Naive thymus-derived CD8-positive, alpha-beta T cell (primary cell): Measurements from ENCODE around the gene GRIFIN. TPM values are rescaled to one million over a fixed set of nuclear protein-coding genes. Genes with fewer than 3 reads are reported as not detected.

ENCODE experiments used
- ATAC-seq, 2 donors: fragments of 150-1000 bp; cut with Tn5 transposase in 1 of 2; sonication (Bioruptor Pico), chemical (Tn5 transposase) in 1 of 2; 1 replicate in 1 of 2; 2 replicates in 1 of 2; pipeline ENCODE4 v1.10.0; 2021; ENCODE audit warnings: mild to moderate bottlenecking in 2 of 2, moderate library complexity in 2 of 2
- POLR2A ChIA-PET: fragments of 350-600 bp; sonication (Branson Sonifier 250); formaldehyde crosslinking; loops from one replicate; lab custom pipeline; 2021; ENCODE audit warnings: antibody characterized with exemption; lab: Charles Lee
- DNase-seq, 10 donors: peaks; one replicate each; pipeline versions ENCODE4 v3.0.0 to v3.0.0-alpha.2; 2020 to 2022
- H3K27ac Mint-ChIP-seq, 10 donors: one replicate each; pipeline ENCODE4 v1.8.0; 2020 to 2022; ENCODE audit warnings: mild to moderate bottlenecking in 10 of 10, mixed read lengths in 10 of 10, moderate library complexity in 4 of 10, inconsistent platforms in 1 of 10
- H3K27me3 Mint-ChIP-seq, 5 donors: one replicate each; pipeline ENCODE4 v1.8.0; 2021 to 2022; ENCODE audit warnings: mixed read lengths in 5 of 5
- H3K36me3 Mint-ChIP-seq, 3 donors: one replicate each; pipeline ENCODE4 v1.8.0; 2020 to 2022; ENCODE audit warnings: mixed read lengths in 3 of 3, mild to moderate bottlenecking in 2 of 3, inconsistent platforms in 1 of 3
- H3K4me1 Mint-ChIP-seq, 4 donors: one replicate each; pipeline ENCODE4 v1.8.0; 2021 to 2022; ENCODE audit warnings: mixed read lengths in 4 of 4
- H3K4me3 Mint-ChIP-seq, 10 donors: one replicate each; pipeline ENCODE4 v1.8.0; 2020 to 2022; ENCODE audit warnings: mild to moderate bottlenecking in 10 of 10, mixed read lengths in 10 of 10, moderate library complexity in 6 of 10, inconsistent platforms in 1 of 10
- H3K9me3 Mint-ChIP-seq, 9 donors: one replicate each; pipeline ENCODE4 v1.8.0; 2020 to 2022; ENCODE audit warnings: mixed read lengths in 9 of 9, mild to moderate bottlenecking in 3 of 9, inconsistent platforms in 1 of 9, moderate library complexity in 1 of 9
- polyA plus RNA-seq, 3 donors: library from polyadenylated mRNA; unstranded; fragments of 300-500 nt; fragmentation: Illumina TruSeq; gene quantifications; one replicate each; pipeline ENCODE4 v1.2.3, GENCODE V29; 2021
- total RNA-seq, 8 experiments: library from RNA in 2 of 8; stranded (reverse) in 2 of 8; gene quantifications; one replicate each; pipeline ENCODE4 v1.2.3 and lab custom pipeline; 2021 to 2026

The GRIFIN gene
- total and polyA plus RNA-seq, 5 experiments from 2014 or later, result not detected

DNA sequence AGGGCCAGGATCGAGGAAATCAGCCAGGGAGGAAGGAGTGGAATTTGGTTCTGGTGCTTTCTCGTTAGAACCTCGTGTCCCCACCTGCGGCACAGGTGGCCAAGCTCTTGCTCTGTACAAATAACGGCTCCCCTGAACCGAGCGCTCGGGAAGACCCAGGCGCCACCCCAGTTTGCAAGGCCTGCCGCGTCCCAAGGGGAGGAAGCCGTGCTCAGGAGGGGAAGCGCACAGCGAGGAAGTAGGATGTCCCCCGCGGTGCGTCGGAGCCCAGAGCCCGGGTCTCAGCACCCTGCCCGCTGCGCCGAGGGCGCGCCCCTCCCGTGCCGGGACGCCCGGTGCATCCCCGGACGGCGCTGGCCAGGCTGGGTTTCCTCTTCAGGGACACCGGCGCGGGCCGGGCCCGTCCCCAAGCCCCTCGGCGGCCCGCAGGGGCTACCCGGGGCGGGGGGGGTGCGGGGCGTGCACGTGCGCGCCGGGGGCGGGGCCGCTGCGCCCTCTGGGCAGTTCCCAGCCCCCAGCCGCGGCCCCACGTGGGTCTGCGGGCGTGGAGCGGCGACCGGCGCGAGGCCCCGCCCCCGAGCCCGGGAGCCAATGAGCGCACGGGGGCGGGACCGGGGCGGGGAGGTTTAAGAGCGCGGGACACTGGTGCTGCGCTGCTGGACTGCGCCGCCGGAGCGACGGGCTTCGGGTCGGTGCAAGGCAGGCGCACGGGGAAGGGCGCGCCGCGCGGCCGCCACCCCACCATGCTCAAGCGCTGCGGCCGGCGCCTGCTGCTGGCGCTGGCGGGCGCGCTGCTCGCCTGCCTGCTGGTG lies 43.1 kb upstream of the GRIFIN start, which contains the start of gene LFNG:
Gene LFNG, plus strand, starts transcription at position 656 of the 812 bp plus-strand sequence. Its CDS starts 88 bp downstream, at position 744.
- Mint-ChIP-seq H3K4me3 (peak within 1 kb of the TSS; percentile 91 to 99 (median 97)), H3K4me1 (peaks cover 19 to 46% (median 39%) of the 10 kb centered on the region in 4 donors), H3K27me3 (no peaks in the 10 kb centered on the region), H3K9me3 (no peaks in the 10 kb centered on the region), H3K27ac (peak within 1 kb of the TSS; percentile 45 to 97 (median 91)), H3K36me3 (peaks cover 4 to 17% (median 10%) of the 10 kb centered on the region in 3 donors)
- ATAC-seq, result peak; percentile 72 to 75
- peak; percentile 59 to 91 (median 82) for DNase-seq
- POLR2A ChIA-PET, result interaction anchor here (0.6 to 22.8 kb wide), 6 partner anchors 5 to 177 kb away, joined by 3 to 821 read pairs (median 6); partner anchors contain the start of genes GRIFIN and LFNG

DNA sequence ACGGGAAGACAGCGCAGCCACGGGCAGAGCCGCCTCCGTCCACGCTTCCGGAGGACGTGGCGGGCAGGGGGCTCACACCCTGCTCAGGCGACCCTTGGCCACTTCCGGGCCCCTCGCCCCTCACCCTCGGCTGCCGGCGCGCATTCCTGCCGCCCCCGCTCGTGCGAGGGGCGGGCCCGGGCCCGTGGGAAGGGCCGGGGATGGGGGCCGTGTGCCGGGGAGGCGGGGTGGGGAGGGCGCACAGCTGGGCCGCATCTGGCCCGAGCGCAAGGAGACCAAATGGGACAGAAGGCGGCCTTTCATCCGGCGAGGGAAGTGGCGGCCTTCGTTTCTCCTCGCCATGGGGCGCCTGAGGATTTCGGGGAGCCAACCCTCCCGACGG lies 42.5 kb upstream of the GRIFIN start:
- DNase-seq (no peak), ATAC-seq (no peak)
- Mint-ChIP-seq H3K27me3 (no peaks in the 10 kb centered on the region), H3K9me3 (no peaks in the 10 kb centered on the region), H3K4me1 (peaks cover 19 to 40% (median 36%) of the 10 kb centered on the region in 4 donors), H3K27ac (peak overlapping the region in 8 of 10 donors; percentile 60 to 91 (median 86)), H3K36me3 (peaks cover 4 to 17% (median 10%) of the 10 kb centered on the region in 3 donors), H3K4me3 (peak overlapping the region; percentile 72 to 91 (median 82))
- POLR2A ChIA-PET, result interaction anchor here (0.6 to 22.8 kb wide), 4 partner anchors 5 to 178 kb away, joined by 3 to 821 read pairs (median 414); partner anchors contain the start of gene LFNG

GRCh38 chr7:2517678-2518507 lies 41.7 kb upstream of the GRIFIN start:
- H3K4me1 Mint-ChIP-seq, result peaks cover 22 to 40% (median 37%) of the 10 kb centered on the region in 4 donors
- ATAC-seq, result no peak
- peak overlapping the region; percentile 19 to 91 (median 85) for H3K27ac Mint-ChIP-seq
- H3K36me3 Mint-ChIP-seq, result peaks cover 4 to 14% (median 8%) of the 10 kb centered on the region in 3 donors
- no peaks in the 10 kb centered on the region for H3K9me3 Mint-ChIP-seq
- peak overlapping the region; percentile 69 to 91 (median 82) for H3K4me3 Mint-ChIP-seq
- H3K27me3 Mint-ChIP-seq, result no peaks in the 10 kb centered on the region
- POLR2A ChIA-PET, result interaction anchor here (0.6 to 22.8 kb wide), 4 partner anchors 6 to 40 kb away, joined by 3 to 821 read pairs (median 414); partner anchors contain the start of gene LFNG
- DNase-seq, result no peak

DNA sequence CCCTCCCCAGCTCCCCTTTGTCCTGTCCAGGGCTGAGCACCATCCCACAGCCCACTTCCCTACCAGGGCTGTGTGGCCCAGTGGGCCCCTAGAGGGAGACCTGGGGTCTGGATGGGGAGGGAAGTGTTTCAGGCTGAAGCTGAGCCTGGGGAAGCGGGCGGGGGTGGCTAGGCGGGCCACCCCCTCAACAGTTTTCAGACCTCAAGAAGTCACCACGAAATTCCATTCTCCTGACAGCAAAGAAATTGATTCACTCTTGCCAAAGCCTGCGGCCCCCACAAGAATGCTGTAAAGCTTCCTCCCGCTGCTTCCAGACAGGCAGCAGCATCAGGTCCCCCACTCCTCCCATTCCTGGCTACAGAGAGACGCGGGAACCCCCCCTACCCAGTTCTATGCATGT lies 40.8 kb upstream of the GRIFIN start:
- H3K36me3 Mint-ChIP-seq, result peaks cover 4 to 9% (median 5%) of the 10 kb centered on the region in 3 donors
- no peaks in the 10 kb centered on the region for H3K27me3 Mint-ChIP-seq
- no peak overlapping the region for H3K4me3 Mint-ChIP-seq
- ATAC-seq (no peak), DNase-seq (no peak)
- POLR2A ChIA-PET, result interaction anchor here (0.6 to 22.8 kb wide), 3 partner anchors 5 to 41 kb away, joined by 3 to 821 read pairs (median 821); partner anchors contain the start of gene LFNG
- peaks cover 27 to 42% (median 39%) of the 10 kb centered on the region in 4 donors for H3K4me1 Mint-ChIP-seq
- no peaks in the 10 kb centered on the region for H3K9me3 Mint-ChIP-seq
- H3K27ac Mint-ChIP-seq, result peak overlapping the region in 5 of 10 donors; percentile 19 to 87 (median 61)

- no peaks in the 10 kb centered on the region for H3K27me3 Mint-ChIP-seq
- peaks cover 27 to 43% (median 42%) of the 10 kb centered on the region in 4 donors for H3K4me1 Mint-ChIP-seq
- peaks cover 0 to 4% (median 4%) of the 10 kb centered on the region in 3 donors for H3K36me3 Mint-ChIP-seq
- DNase-seq (peak in 1 of 10 donors; percentile 1), ATAC-seq (no peak)
- no peak overlapping the region for H3K4me3 Mint-ChIP-seq
- H3K9me3 Mint-ChIP-seq, result no peaks in the 10 kb centered on the region
- POLR2A ChIA-PET, result interaction anchor here (15.4 to 22.8 kb wide), 2 partner anchors 4 to 8 kb away, joined by 821 read pairs; partner anchors contain the start of gene LFNG
- H3K27ac Mint-ChIP-seq, result no peak overlapping the region
Observed at GRCh38 chr7:2516194-2516555, 40.0 kb upstream of the GRIFIN start.

DNA sequence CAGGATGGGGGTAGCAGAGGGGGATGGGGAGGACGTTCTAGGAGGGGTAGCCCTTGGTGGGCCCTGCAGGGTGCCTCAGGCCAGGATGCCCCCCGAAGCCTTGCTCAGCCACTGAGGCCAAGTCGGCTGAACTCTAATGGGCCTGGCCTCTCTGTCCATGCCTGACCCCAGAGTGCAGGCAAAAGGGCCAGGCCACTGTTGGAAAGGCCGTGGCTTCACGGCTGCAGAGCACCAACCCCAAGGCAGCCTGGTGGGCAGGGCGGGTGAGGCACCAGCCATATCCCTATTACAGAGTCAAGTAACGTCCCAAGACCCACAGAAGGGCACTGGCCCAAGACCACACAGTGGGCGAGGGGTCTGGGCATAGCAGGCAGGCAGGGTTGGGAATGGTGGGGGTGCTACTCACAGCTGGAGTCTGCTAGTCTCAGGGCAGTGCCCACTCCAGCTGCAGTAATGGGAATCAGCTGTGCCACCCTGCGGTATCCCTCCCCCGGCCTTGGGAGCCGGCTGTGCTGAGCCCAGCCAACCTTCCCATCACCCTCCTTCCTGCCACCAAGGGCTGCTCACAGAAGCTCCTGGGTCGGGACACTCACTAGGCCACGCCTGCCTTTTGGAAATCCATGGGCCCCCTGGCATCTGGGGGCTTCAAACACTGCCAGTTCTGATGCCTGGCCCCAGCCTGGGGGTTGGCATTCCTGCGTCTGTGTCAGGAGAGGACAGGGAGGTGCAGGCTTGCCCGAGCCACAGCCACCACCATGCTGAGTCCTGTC lies 39.4 kb upstream of the GRIFIN start:
- POLR2A ChIA-PET, result interaction anchor here (22.8 kb wide), 1 partner anchor 8 kb away, joined by 821 read pairs; the partner anchor contains the start of gene LFNG
- DNase-seq, result peak in 1 of 10 donors; percentile 3
- Mint-ChIP-seq H3K9me3 (no peaks in the 10 kb centered on the region), H3K27ac (no peak overlapping the region), H3K27me3 (no peaks in the 10 kb centered on the region), H3K4me1 (peaks cover 27 to 47% (median 47%) of the 10 kb centered on the region in 4 donors), H3K4me3 (peak overlapping the region in 1 of 10 donors; percentile 2), H3K36me3 (peaks cover 0 to 3% (median under 1%) of the 10 kb centered on the region in 3 donors)
- ATAC-seq, result no peak

- POLR2A ChIA-PET, result interaction anchor here (22.8 kb wide), 1 partner anchor 9 kb away, joined by 821 read pairs; the partner anchor contains the start of gene LFNG
- ATAC-seq (no peak), DNase-seq (no peak)
- Mint-ChIP-seq H3K27me3 (no peaks in the 10 kb centered on the region), H3K9me3 (no peaks in the 10 kb centered on the region), H3K4me1 (peaks cover 29 to 56% (median 55%) of the 10 kb centered on the region in 4 donors), H3K36me3 (no peaks in the 10 kb centered on the region), H3K4me3 (no peak overlapping the region), H3K27ac (no peak overlapping the region)
Observed at GRCh38 chr7:2514473-2515423, 38.5 kb upstream of the GRIFIN start.

DNA sequence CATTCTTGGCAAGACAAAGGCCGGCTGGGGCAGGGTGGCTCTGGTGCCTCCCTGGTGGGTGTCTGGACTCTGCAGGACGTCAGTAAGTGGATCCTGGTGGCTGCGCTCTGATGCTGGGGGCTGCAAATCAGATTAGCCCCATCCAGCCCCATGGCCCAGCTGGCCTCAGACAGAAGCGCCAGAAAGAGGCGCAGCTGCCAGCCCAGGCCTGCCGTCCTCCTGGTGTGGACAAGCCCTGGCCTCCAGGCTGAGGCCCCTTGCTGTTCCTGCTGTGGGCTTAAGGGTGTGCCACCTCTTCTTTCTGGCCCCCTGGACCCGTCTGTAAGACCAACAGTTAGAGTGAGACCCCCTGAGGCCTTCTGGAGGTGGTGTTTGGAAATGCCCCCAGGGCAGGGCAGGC lies 37.5 kb upstream of the GRIFIN start:
- POLR2A ChIA-PET, result interaction anchor here (0.6 to 22.8 kb wide), 2 partner anchors 10 to 45 kb away, joined by 4 to 821 read pairs; partner anchors contain the start of gene LFNG
- ATAC-seq, result no peak
- Mint-ChIP-seq H3K27me3 (no peaks in the 10 kb centered on the region), H3K27ac (peak overlapping the region in 6 of 10 donors; percentile 96 to 99 (median 98)), H3K9me3 (no peaks in the 10 kb centered on the region), H3K36me3 (no peaks in the 10 kb centered on the region), H3K4me3 (peak overlapping the region in 4 of 10 donors; percentile 7 to 88 (median 85)), H3K4me1 (peaks cover 34 to 66% (median 63%) of the 10 kb centered on the region in 4 donors)
- no peak for DNase-seq

GRCh38 chr7:2512713-2513112 lies 36.5 kb upstream of the GRIFIN start:
- ATAC-seq (no peak), DNase-seq (peak in 1 of 10 donors; percentile 2)
- Mint-ChIP-seq H3K4me1 (peaks cover 31 to 66% (median 64%) of the 10 kb centered on the region in 4 donors), H3K4me3 (peak overlapping the region; percentile 75 to 88 (median 84)), H3K27ac (peak overlapping the region in 9 of 10 donors; percentile 96 to 99 (median 98)), H3K9me3 (no peaks in the 10 kb centered on the region), H3K27me3 (no peaks in the 10 kb centered on the region), H3K36me3 (no peaks in the 10 kb centered on the region)
- POLR2A ChIA-PET, result interaction anchor here (2.5 to 22.8 kb wide), 4 partner anchors 10 to 35 kb away, joined by 15 to 821 read pairs (median 19); partner anchors contain the start of gene LFNG

- Mint-ChIP-seq H3K27ac (peak overlapping the region in 9 of 10 donors; percentile 96 to 99 (median 98)), H3K4me3 (peak overlapping the region; percentile 75 to 88 (median 84)), H3K36me3 (no peaks in the 10 kb centered on the region), H3K4me1 (peaks cover 26 to 65% (median 60%) of the 10 kb centered on the region in 4 donors), H3K27me3 (no peaks in the 10 kb centered on the region), H3K9me3 (no peaks in the 10 kb centered on the region)
- DNase-seq, result peak in 1 of 10 donors; percentile 37
- POLR2A ChIA-PET, result interaction anchor here (1.1 to 22.8 kb wide), 6 partner anchors 10 to 198 kb away, joined by 5 to 821 read pairs (median 16); partner anchors contain the start of gene LFNG
- ATAC-seq, result peak; percentile 5 to 9
Observed at GRCh38 chr7:2512179-2512661, 36.0 kb upstream of the GRIFIN start.
